GM18502 (cell line): ENCODE results near the gene EIF4E2.

Source experiments
- ATAC-seq: cut with Tn5 transposase; IDR thresholded peaks from one replicate; pipeline ENCODE4 v1.9.1; 2021; ENCODE audit warnings: mild to moderate bottlenecking; ENCODE audit not compliant: unreplicated experiment, poor library complexity

Gene EIF4E2

GRCh38 chr2:232588680-232589585, 38.4 kb downstream of the EIF4E2 start:
- no peak for ATAC-seq

GRCh38 chr2:232592772-232593395, 42.4 kb downstream of the EIF4E2 start:
- no peak for ATAC-seq

DNA sequence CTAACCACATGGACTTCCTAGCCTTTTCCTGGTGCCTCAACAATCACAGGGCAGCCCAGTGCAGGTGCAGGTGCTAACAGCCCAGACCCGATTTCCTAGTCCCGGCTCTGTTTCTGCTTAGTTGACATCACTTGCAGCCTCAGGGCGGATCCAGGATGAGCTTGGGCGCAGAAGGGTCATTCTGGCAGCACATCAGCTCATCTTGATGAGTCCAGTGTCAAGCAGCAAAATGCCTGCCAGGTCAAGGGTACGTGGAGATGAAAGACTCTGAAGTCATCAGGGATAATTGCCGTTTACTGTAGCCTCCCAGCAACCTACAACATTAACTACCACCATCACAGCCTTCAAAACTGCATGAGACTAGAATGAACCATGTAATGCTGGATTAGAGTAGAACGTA, 43.5 kb downstream of the EIF4E2 start:
- no peak for ATAC-seq

GRCh38 chr2:232597362-232598079, 47.0 kb downstream of the EIF4E2 start:
- no peak for ATAC-seq

DNA sequence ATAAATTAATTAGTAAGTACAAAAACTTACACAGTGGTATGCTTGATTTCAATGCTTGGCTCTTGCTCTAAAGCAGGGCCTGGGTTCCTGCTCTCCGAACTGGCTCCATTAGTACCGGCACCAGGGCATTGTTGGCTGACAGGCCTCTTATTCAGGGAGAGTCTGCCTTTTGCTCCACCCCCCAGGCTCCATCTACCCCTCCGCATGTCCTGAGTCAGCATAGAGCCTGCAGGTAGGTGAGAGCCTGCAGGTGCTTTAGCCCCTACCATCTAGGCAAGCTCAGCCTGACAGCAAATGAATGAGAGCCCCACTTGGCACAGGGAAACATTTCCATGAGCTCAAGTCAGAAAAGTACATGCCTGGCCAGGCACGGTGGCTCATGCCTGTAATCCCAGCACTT, 47.8 kb downstream of the EIF4E2 start:
- no peak for ATAC-seq

DNA sequence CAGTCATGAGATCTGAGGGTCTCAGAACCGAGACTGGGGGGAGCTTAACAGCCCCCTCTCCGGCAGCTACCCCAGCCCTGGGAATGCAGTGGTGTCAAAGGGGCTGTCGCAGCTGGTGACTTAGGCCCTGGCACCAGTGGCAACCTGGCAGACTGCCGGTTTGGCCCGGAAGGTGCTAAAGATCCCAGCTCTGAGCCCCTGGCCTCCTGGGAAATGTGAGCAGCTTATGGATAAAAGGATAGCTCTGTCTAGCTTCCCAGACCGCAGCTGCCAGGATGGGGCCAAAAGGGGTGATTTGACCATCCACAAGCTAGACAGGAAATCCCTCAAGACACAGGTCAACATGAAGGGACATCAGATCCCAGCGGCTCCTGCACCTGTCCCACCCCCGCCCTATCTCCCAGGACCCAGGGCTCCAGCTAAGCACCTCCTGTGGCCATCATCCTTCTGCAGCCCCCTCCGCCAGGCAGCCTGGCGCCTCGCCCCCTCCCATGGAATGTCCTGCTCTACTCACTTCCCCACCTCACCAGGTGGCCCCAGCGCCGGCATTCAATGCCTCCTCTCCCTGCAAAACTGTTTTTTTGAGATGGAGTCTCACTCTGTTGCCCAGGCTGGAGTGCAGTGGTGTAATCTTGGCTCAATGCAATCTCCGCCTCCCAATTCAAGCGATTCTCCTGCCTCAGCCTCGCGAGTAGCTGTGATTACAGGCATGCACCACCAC, 49.7 kb downstream of the EIF4E2 start:
- ATAC-seq, result no peak

GRCh38 chr2:232603283-232603682, 52.8 kb downstream of the EIF4E2 start:
- ATAC-seq, result no peak

DNA sequence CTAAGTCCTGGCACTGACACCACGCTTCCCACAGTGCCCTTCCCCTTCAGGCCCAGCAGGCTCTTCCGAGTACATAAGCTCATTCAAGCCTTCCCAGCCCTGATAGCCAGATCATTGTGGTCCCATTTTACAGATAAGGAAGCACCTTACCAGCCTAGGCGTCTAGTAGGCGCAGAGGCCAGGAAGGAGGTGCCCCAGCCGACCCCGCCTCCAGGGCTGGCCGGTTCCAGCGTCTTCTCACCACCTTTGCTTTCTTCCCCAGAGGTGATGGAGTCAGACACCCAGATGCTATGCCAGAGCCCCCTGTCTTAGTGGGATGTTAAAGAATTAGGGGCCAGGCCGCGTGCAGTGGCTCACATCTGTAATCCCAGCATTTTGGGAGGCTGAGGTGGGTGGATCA, 54.0 kb downstream of the EIF4E2 start:
- ATAC-seq, result no peak

DNA sequence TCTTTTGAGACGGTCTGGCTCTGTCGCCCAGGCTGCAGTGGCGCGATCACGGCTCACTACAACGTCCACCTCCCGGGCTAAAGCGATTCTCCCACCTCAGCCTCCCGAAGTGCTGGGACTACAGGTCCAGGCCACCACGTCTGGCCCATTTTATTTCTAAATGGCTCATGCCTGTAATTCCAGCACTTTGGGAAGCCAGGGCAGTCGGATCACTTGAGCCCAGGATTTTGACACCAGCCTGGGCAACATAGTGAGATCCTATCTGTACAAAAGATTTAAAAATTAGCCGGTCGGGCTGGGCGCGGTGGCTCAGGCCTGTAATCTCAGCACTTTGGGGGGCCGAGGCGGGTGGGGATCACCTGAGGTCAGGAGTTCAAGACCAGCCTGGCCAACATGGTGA, 56.5 kb downstream of the EIF4E2 start:
- no peak for ATAC-seq

DNA sequence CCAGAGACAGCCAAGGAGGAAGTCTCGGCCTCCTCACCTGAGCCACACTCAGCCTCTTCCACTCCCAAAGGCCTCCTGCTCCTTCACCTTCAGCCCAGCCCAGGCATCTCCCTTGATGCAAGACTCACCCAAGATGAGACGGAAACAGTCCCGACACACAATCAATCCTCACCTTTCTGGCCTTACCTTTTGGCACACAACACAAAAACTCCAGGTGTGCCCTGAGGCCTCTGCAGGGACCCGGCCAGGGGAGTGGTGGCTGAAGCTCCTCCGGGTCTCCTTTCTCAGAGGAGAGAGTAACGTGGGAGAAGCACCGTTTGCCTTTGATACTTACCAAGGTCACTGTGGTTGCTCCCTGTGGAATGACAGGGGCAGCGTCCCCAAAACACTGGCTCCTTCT, 59.1 kb downstream of the EIF4E2 start:
- no peak for ATAC-seq

- ATAC-seq, result no peak
These were observed 59.6 kb downstream of the EIF4E2 start for GRCh38 chr2:232610081-232610480.

DNA sequence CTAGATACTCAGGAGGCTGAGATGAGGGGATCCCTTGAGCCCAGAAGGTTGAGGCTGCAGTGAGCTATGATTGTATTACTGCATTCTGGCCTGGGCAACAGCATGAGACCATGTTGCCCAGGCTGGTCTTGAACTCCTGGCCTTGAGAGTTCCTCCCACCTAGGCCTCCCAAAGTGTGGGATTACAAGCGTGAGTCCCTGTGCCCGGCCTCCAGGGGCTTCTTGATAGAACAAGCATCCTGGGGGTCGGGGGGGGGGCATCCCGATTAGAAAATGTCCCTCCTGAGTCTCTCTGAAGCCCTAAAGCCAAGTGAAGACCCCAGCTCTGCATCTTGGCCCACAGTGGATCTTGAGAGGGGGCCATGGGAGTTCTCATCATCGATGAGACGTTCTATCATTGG, 60.6 kb downstream of the EIF4E2 start:
- no peak for ATAC-seq

- ATAC-seq, result no peak
These were observed 61.2 kb downstream of the EIF4E2 start for GRCh38 chr2:232611559-232612218.

GRCh38 chr2:232613538-232614134, 63.1 kb downstream of the EIF4E2 start:
- no peak for ATAC-seq

GRCh38 chr2:232615339-232615738, 64.8 kb downstream of the EIF4E2 start:
- no peak for ATAC-seq
